PFSK-1 (cell line): ENCODE data around the gene ZNF592.

Source experiments
- FOXP2 ChIP-seq: optimal IDR thresholded peaks from 2 replicates; pipeline ENCODE3; 2011; ENCODE audit warnings: borderline replicate concordance, control low read depth, inconsistent platforms; ENCODE audit not compliant: insufficient read depth; ENCODE audit errors: extremely low read length, extremely low read depth
- POLR2AphosphoS5 ChIP-seq: IDR thresholded peaks from 2 replicates; pipeline ENCODE4 v1.6.1; 2012; ENCODE audit warnings: low read depth, mild to moderate bottlenecking, control low read depth, low read length, moderate library complexity
- SIN3A ChIP-seq: IDR thresholded peaks from 2 replicates; pipeline ENCODE4 v1.6.1; 2012; ENCODE audit warnings: mild to moderate bottlenecking, low read length, moderate library complexity, borderline replicate concordance; ENCODE audit not compliant: insufficient read depth
- TAF1 ChIP-seq: IDR thresholded peaks from 2 replicates; pipeline ENCODE4 v1.6.1; 2012; ENCODE audit warnings: low read length, control low read depth, borderline replicate concordance; ENCODE audit not compliant: insufficient read depth
- TF ChIP-seq, protein P1 (sequence below), 2 experiments: IDR thresholded peaks; 2 replicates each; pipeline versions ENCODE4 v1.6.1 to v1.8.0; 2011 to 2012; ENCODE audit warnings: low read depth in 2 of 2, low read length in 2 of 2, control low read depth in 1 of 2, inconsistent platforms in 1 of 2, mild to moderate bottlenecking in 1 of 2, moderate library complexity in 1 of 2; ENCODE audit not compliant: insufficient read depth in 1 of 2

The ZNF592 gene

GRCh38 chr15:84734794-84735479 lies 13.5 kb upstream of the ZNF592 start:
- TF ChIP-seq, protein P1, sequence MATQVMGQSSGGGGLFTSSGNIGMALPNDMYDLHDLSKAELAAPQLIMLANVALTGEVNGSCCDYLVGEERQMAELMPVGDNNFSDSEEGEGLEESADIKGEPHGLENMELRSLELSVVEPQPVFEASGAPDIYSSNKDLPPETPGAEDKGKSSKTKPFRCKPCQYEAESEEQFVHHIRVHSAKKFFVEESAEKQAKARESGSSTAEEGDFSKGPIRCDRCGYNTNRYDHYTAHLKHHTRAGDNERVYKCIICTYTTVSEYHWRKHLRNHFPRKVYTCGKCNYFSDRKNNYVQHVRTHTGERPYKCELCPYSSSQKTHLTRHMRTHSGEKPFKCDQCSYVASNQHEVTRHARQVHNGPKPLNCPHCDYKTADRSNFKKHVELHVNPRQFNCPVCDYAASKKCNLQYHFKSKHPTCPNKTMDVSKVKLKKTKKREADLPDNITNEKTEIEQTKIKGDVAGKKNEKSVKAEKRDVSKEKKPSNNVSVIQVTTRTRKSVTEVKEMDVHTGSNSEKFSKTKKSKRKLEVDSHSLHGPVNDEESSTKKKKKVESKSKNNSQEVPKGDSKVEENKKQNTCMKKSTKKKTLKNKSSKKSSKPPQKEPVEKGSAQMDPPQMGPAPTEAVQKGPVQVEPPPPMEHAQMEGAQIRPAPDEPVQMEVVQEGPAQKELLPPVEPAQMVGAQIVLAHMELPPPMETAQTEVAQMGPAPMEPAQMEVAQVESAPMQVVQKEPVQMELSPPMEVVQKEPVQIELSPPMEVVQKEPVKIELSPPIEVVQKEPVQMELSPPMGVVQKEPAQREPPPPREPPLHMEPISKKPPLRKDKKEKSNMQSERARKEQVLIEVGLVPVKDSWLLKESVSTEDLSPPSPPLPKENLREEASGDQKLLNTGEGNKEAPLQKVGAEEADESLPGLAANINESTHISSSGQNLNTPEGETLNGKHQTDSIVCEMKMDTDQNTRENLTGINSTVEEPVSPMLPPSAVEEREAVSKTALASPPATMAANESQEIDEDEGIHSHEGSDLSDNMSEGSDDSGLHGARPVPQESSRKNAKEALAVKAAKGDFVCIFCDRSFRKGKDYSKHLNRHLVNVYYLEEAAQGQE (IDR thresholded peaks at IDR 0.05; ENCODE audit: insufficient read depth in 1 of 2, low read depth in 2 of 2, low read length in 2 of 2) = no peak
- no peak for TF ChIP-seq FOXP2
- no peak for TF ChIP-seq POLR2AphosphoS5
- no peak for TF ChIP-seq SIN3A
- no peak for TF ChIP-seq TAF1

- no peak for TF ChIP-seq TAF1
- no peak for TF ChIP-seq FOXP2
- no peak for TF ChIP-seq POLR2AphosphoS5
- TF ChIP-seq, protein P1 (IDR thresholded peaks at IDR 0.05; ENCODE audit: insufficient read depth in 1 of 2, low read depth in 2 of 2, low read length in 2 of 2) = no peak
- no peak for TF ChIP-seq SIN3A
Measured at GRCh38 chr15:84736375-84736774, 12.0 kb upstream of the ZNF592 start.

- TF ChIP-seq POLR2AphosphoS5 (no peak), FOXP2 (no peak), SIN3A (no peak), TAF1 (no peak)
- TF ChIP-seq, protein P1 (IDR thresholded peaks at IDR 0.05; ENCODE audit: insufficient read depth in 1 of 2, low read depth in 2 of 2, low read length in 2 of 2) = no peak
Measured at GRCh38 chr15:84737005-84737404, 11.4 kb upstream of the ZNF592 start.

DNA sequence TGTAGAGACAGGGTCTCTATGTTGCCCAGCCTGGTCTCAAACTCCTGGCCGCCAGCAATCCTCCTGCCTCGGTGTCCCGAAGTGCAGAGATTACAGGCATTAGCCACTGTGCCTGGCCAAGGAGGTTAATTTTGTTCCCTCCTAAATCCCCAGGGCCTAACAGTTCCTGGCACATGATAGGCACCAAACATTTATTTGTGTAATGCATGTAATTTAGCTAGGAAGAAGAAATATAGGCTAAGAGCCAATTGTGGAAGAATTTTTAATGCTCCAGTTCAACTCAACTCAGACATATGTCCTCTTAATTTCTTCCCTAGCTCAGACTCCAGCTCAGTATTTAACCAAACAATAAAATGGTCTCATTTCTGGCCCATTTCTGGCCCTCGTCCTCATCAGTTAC lies 7.7 kb upstream of the ZNF592 start:
- TF ChIP-seq TAF1 = no peak
- no peak for TF ChIP-seq SIN3A
- TF ChIP-seq, protein P1 (IDR thresholded peaks at IDR 0.05; ENCODE audit: insufficient read depth in 1 of 2, low read depth in 2 of 2, low read length in 2 of 2) = no peak
- TF ChIP-seq FOXP2 = no peak
- no peak for TF ChIP-seq POLR2AphosphoS5
